ENCODE results near the gene ROBO3.

Gene ROBO3

GRCh38 chr11:124920356-124920755 is 55.1 kb downstream of the ROBO3 start:
- no peak overlapping the region for H3K4me3 ChIP-seq (ENCODE audit: low read length)
- H3F3A ChIP-seq (ENCODE audit: control insufficient read depth, insufficient read depth): no peaks in the 10 kb centered on the region
- H3K27ac ChIP-seq (ENCODE audit: low read depth, low read length): no peak overlapping the region
- no peaks in the 10 kb centered on the region for H3K4me1 ChIP-seq (ENCODE audit: control insufficient read depth, low read length)
- H3K36me3 ChIP-seq (ENCODE audit: control insufficient read depth, low read length): no peaks in the 10 kb centered on the region
- H3K9me2 ChIP-seq (replicated peaks; ENCODE audit: control insufficient read depth, low read length): no peaks in the 10 kb centered on the region
- no peaks in the 10 kb centered on the region for H3K79me2 ChIP-seq (ENCODE audit: control insufficient read depth, low read length)
- H4K20me1 ChIP-seq (ENCODE audit: control insufficient read depth, insufficient read depth, low read depth, low read length): no peaks in the 10 kb centered on the region
- H3K4me2 ChIP-seq (ENCODE audit: low read length): no peak overlapping the region
- peaks cover 3% of the 10 kb centered on the region; the same call in 1 of the 2 replicates for H3K27me3 ChIP-seq (ENCODE audit: control insufficient read depth, low read length)
- H3K9me3 ChIP-seq (ENCODE audit: control insufficient read depth, insufficient read depth, low read length): no peaks in the 10 kb centered on the region
- TF ChIP-seq, protein P1, sequence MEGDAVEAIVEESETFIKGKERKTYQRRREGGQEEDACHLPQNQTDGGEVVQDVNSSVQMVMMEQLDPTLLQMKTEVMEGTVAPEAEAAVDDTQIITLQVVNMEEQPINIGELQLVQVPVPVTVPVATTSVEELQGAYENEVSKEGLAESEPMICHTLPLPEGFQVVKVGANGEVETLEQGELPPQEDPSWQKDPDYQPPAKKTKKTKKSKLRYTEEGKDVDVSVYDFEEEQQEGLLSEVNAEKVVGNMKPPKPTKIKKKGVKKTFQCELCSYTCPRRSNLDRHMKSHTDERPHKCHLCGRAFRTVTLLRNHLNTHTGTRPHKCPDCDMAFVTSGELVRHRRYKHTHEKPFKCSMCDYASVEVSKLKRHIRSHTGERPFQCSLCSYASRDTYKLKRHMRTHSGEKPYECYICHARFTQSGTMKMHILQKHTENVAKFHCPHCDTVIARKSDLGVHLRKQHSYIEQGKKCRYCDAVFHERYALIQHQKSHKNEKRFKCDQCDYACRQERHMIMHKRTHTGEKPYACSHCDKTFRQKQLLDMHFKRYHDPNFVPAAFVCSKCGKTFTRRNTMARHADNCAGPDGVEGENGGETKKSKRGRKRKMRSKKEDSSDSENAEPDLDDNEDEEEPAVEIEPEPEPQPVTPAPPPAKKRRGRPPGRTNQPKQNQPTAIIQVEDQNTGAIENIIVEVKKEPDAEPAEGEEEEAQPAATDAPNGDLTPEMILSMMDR (IDR thresholded peaks at IDR 0.05; ENCODE audit: low read depth, low read length, poor library complexity, severe bottlenecking): no peak
- no peak for TF ChIP-seq EZH2phosphoT487 (IDR thresholded peaks at IDR 0.05; ENCODE audit: borderline replicate concordance, low read length)

GRCh38 chr11:124920870-124921609 is 55.8 kb downstream of the ROBO3 start:
- no peaks in the 10 kb centered on the region for H3K79me2 ChIP-seq (ENCODE audit: control insufficient read depth, low read length)
- TF ChIP-seq EZH2phosphoT487 (IDR thresholded peaks at IDR 0.05; ENCODE audit: borderline replicate concordance, low read length): no peak
- TF ChIP-seq, protein P1 (IDR thresholded peaks at IDR 0.05; ENCODE audit: low read depth, low read length, poor library complexity, severe bottlenecking): no peak

GRCh38 chr11:124922831-124923230 is 57.6 kb downstream of the ROBO3 start:
- no peaks in the 10 kb centered on the region for H3F3A ChIP-seq (ENCODE audit: control insufficient read depth, insufficient read depth)
- no peak overlapping the region for H3K4me3 ChIP-seq (ENCODE audit: low read length)
- no peaks in the 10 kb centered on the region for H3K9me3 ChIP-seq (ENCODE audit: control insufficient read depth, insufficient read depth, low read length)
- H3K27ac ChIP-seq (ENCODE audit: low read depth, low read length): no peak overlapping the region
- no peaks in the 10 kb centered on the region for H3K9me2 ChIP-seq (replicated peaks; ENCODE audit: control insufficient read depth, low read length)
- H3K4me2 ChIP-seq (ENCODE audit: low read length): no peak overlapping the region
- no peak for TF ChIP-seq EZH2phosphoT487 (IDR thresholded peaks at IDR 0.05; ENCODE audit: borderline replicate concordance, low read length)
- TF ChIP-seq, protein P1 (IDR thresholded peaks at IDR 0.05; ENCODE audit: low read depth, low read length, poor library complexity, severe bottlenecking): no peak
- H4K20me1 ChIP-seq (ENCODE audit: control insufficient read depth, insufficient read depth, low read depth, low read length): no peaks in the 10 kb centered on the region
- H3K4me1 ChIP-seq (ENCODE audit: control insufficient read depth, low read length): no peaks in the 10 kb centered on the region
- no peaks in the 10 kb centered on the region for H3K79me2 ChIP-seq (ENCODE audit: control insufficient read depth, low read length)
- H3K27me3 ChIP-seq (ENCODE audit: control insufficient read depth, low read length): peaks cover 3% of the 10 kb centered on the region; the same call in 1 of the 2 replicates
- H3K36me3 ChIP-seq (ENCODE audit: control insufficient read depth, low read length): no peaks in the 10 kb centered on the region

More at GRCh38 chr11:124920870-124921609, 55.8 kb downstream of the ROBO3 start:
- Histone ChIP-seq H3K27ac (ENCODE audit: low read depth, low read length) (no peak overlapping the region), H3K9me3 (ENCODE audit: control insufficient read depth, insufficient read depth, low read length) (no peaks in the 10 kb centered on the region), H3K4me2 (ENCODE audit: low read length) (no peak overlapping the region), H3K36me3 (ENCODE audit: control insufficient read depth, low read length) (no peaks in the 10 kb centered on the region), H3F3A (ENCODE audit: control insufficient read depth, insufficient read depth) (no peaks in the 10 kb centered on the region), H3K27me3 (ENCODE audit: control insufficient read depth, low read length) (peaks cover 3% of the 10 kb centered on the region; the same call in 1 of the 2 replicates), H3K4me1 (ENCODE audit: control insufficient read depth, low read length) (no peaks in the 10 kb centered on the region), H3K9me2 (replicated peaks; ENCODE audit: control insufficient read depth, low read length) (no peaks in the 10 kb centered on the region), H4K20me1 (ENCODE audit: control insufficient read depth, insufficient read depth, low read depth, low read length) (no peaks in the 10 kb centered on the region), H3K4me3 (ENCODE audit: low read length) (no peak overlapping the region)
